Esophagus (tissue), 2 donors: ENCODE measurements around the gene PTBP1. TPM values are rescaled to one million over a fixed set of nuclear protein-coding genes. Genes with fewer than 3 reads are reported as not detected.

ENCODE experiments used
- H3K27ac ChIP-seq, 2 donors: one replicate each; pipeline ENCODE4 v1.5.1; 2013; ENCODE audit warnings: low read depth in 2 of 2, mild to moderate bottlenecking in 2 of 2, inconsistent platforms in 1 of 2, low read length in 1 of 2, moderate library complexity in 1 of 2
- H3K27me3 ChIP-seq, 2 donors: one replicate each; pipeline ENCODE4 v1.6.1; 2013; ENCODE audit warnings: low read length in 2 of 2, control low read depth in 1 of 2, mild to moderate bottlenecking in 1 of 2; ENCODE audit not compliant: insufficient read depth in 2 of 2, control insufficient read depth in 1 of 2
- H3K36me3 ChIP-seq, 2 donors: one replicate each; pipeline ENCODE4 v1.6.1; 2013; ENCODE audit warnings: low read length in 1 of 2; ENCODE audit not compliant: control insufficient read depth in 2 of 2, insufficient read depth in 2 of 2
- H3K4me1 ChIP-seq, 2 donors: one replicate each; pipeline ENCODE4 v1.6.1; 2013; ENCODE audit warnings: low read length in 1 of 2; ENCODE audit not compliant: control insufficient read depth in 2 of 2, insufficient read depth in 2 of 2
- H3K4me3 ChIP-seq, 2 donors: one replicate each; pipeline ENCODE4 v1.5.1; 2013; ENCODE audit warnings: low read length in 2 of 2, mild to moderate bottlenecking in 2 of 2, low read depth in 1 of 2, moderate library complexity in 1 of 2
- H3K9me3 ChIP-seq, 2 donors: one replicate each; pipeline ENCODE4 v1.6.1; 2013; ENCODE audit warnings: mild to moderate bottlenecking in 2 of 2, low read depth in 1 of 2, low read length in 1 of 2, moderate library complexity in 1 of 2; ENCODE audit not compliant: control insufficient read depth in 2 of 2, insufficient read depth in 1 of 2
- WGBS, 2 donors: extraction: QIAGEN DNeasy Blood & Tissue Kit; methylation state at CpG; one replicate each; pipeline ENCODE4 v1.1.7; 2013; 5-methylcytosine and 5-hydroxymethylcytosine counted together
- polyA plus RNA-seq, 2 donors: library from polyadenylated mRNA; stranded (reverse); fragments of 200-250 nt; gene quantifications; one replicate each; pipeline ENCODE4 v1.2.3, GENCODE V29; 2013
- donor health status: healthy with polysubstance abuse.
- donor health status: Bipolar disorder and iron deficiency.

The PTBP1 gene
- polyA plus RNA-seq, 2 donors = 90.6 to 98.3 TPM

DNA sequence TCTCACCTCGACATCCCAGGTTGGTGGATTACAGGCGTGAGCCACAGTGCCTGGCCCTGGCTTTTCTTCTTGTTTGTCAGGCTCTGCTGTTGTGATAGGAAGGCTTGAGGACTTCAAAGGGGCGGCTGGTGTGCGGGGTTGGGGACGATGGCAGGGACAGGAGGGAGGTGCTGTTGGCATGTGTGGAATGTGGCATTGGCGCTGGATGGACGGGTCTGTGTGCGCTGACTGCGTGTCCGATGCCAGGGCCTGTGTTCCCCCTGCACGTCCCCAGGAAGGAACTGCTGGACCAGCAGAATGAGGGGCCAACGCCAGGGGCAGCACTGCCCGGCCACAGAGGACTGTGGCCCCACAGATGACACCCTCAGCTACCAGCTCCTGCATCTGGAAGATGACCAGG, 12.7 kb upstream of the PTBP1 start:
- Histone ChIP-seq H3K9me3 (no peaks in the 10 kb centered on the region), H3K4me1 (peaks cover 0 to 4% of the 10 kb centered on the region in 2 donors), H3K4me3 (no peak overlapping the region), H3K27ac (no peak overlapping the region), H3K27me3 (no peaks in the 10 kb centered on the region), H3K36me3 (no peaks in the 10 kb centered on the region)
- WGBS, 2 donors = 71 to 80% methylated on average over 13 of the region's 13 CpGs

DNA sequence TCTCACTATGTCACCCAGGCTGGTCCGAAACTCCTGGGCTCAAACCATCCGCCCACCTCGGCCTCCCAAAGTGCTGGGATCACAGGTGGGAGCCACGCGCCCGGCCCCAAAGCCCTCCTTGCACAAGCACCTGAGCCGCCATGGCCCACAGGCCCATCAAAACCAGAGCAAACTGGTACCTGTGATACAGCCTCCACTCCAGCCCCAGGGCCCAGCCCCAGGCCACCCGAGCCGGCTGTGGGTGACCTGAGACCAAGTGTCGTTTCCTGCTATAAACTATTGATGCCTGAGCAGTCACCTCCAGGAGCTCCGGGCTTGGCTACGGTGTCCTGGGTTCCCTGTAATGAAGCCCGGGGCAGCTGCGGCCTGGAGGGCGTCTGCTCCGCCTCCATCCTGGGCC, 9.7 kb upstream of the PTBP1 start:
- H3K4me1 ChIP-seq = no peaks in the 10 kb centered on the region

DNA sequence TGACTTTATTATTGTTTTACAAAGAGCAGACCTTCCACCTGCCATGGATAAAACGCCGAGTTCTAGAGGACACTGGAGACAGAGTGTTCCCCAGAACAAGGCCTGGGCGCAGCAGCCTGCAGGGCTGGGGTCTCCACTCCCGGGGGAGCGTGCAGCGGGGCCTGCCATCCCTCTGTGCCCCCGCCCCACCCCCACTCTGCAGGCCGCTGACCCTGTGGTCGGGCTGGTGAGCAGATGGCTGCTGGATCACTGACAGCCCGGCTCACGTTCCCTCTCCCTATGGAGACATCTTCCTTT, 8.6 kb upstream of the PTBP1 start:
- no peaks in the 10 kb centered on the region for H3K4me1 ChIP-seq
- H3K27me3 ChIP-seq = no peaks in the 10 kb centered on the region
- no peaks in the 10 kb centered on the region for H3K9me3 ChIP-seq
- 67 to 74% methylated on average over 11 of the region's 11 CpGs for WGBS, 2 donors
- H3K36me3 ChIP-seq = no peaks in the 10 kb centered on the region
- no peak overlapping the region for H3K4me3 ChIP-seq
- peak overlapping the region in 1 of 2 donors; percentile 26 for H3K27ac ChIP-seq

More for the DNA sequence above, 9.7 kb upstream of the PTBP1 start:
- no peak overlapping the region for H3K4me3 ChIP-seq
- no peak overlapping the region for H3K27ac ChIP-seq
- no peaks in the 10 kb centered on the region for H3K36me3 ChIP-seq
- H3K9me3 ChIP-seq = no peaks in the 10 kb centered on the region
- no peaks in the 10 kb centered on the region for H3K27me3 ChIP-seq
- WGBS, 2 donors = 92 to 93% methylated on average over 16 of the region's 16 CpGs

DNA sequence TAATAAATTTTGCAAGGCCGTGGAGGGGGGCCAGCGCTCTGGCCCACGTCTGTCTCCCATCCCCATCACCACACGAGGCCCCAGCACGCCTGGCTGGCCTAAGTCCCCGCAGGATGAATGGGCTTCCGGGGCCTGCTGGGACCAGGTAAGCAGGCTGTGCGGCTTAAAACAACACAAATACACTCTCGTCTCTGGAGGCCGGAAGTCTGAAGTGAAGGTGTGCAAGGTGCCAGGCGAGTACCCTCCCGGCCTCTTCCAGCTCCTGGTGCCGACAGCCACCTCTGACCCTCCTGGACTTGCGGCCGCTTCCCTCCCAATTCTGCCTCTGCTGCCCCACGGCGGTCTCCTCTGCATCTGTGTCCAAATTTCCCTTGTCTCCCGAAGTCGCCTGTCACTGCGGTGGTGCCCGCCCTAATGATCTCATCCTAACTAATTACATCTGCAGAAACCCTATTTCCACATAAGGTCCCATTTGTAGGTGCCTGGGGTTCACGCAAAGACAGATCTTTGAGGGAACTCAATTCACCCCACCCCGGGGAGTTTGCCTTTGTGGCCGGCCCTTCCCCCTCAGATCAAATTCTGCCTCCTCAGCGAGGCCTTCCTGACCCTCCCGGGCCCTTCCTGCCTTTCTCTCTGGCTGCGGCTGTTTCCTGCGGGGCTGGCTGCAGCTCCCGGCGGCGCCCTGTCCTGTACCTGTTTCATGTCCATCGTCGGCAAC, 8.1 kb upstream of the PTBP1 start:
- Histone ChIP-seq H3K36me3 (no peaks in the 10 kb centered on the region), H3K27me3 (no peaks in the 10 kb centered on the region), H3K4me3 (no peak overlapping the region), H3K9me3 (no peaks in the 10 kb centered on the region), H3K4me1 (no peaks in the 10 kb centered on the region), H3K27ac (peak overlapping the region; percentile 14 to 27)
- WGBS, 2 donors = 54 to 57% methylated on average over 33 of the region's 33 CpGs

DNA sequence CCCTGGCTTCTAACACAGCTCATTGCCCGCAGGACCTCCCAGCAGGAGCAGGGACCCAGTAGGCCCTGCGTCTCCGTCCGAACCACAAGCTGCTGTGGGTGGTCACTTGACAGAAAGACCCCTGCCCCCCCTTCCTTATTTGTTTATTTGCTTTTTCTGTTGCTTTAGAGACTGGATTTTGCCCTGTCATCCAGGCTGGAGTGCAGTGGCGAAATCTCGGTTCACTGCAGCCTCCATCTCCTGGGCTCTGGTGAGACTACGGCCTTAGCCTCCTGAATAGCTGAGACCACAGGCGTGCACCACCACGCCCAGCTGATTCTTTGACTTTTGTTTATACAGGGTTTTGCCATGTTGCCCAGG, 7.6 kb upstream of the PTBP1 start:
- Histone ChIP-seq H3K4me1 (no peaks in the 10 kb centered on the region), H3K4me3 (no peak overlapping the region), H3K27me3 (no peaks in the 10 kb centered on the region), H3K36me3 (no peaks in the 10 kb centered on the region), H3K9me3 (no peaks in the 10 kb centered on the region), H3K27ac (peak overlapping the region in 1 of 2 donors; percentile 27)
- 77 to 80% methylated on average over 9 of the region's 9 CpGs for WGBS, 2 donors

DNA sequence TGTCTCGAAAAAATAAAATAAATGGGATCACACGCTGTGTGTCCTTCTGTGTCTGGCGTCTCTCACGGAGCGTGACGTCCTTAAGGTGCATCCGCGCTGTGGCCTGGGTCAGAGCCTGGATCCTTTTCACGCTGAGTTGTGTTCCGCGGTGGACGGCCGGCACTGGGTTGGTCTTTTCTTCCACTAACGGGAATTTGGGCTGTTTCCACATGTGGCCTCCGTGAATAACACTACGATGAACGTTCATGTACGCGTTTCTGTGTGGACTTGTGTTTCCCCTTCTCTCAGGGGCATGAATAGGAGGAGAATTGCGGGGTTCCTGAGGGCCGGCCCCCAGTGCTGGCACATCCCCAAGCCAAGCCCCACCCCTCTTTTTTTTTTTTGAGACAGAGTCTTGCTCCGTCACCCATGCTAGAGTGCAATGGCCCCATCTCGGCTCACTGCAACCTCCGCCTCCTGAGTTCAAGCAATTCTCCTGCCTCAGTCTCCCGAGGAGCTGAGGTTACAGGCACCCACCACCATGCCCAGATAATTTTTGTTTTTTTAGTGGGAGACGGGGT, 6.2 kb upstream of the PTBP1 start:
- Histone ChIP-seq H3K9me3 (no peaks in the 10 kb centered on the region), H3K27ac (peak overlapping the region in 1 of 2 donors; percentile 3), H3K4me1 (peaks cover 0 to 10% of the 10 kb centered on the region in 2 donors), H3K27me3 (no peaks in the 10 kb centered on the region), H3K4me3 (no peak overlapping the region), H3K36me3 (no peaks in the 10 kb centered on the region)
- 86% methylated on average over 26 of the region's 26 CpGs for WGBS, 2 donors

DNA sequence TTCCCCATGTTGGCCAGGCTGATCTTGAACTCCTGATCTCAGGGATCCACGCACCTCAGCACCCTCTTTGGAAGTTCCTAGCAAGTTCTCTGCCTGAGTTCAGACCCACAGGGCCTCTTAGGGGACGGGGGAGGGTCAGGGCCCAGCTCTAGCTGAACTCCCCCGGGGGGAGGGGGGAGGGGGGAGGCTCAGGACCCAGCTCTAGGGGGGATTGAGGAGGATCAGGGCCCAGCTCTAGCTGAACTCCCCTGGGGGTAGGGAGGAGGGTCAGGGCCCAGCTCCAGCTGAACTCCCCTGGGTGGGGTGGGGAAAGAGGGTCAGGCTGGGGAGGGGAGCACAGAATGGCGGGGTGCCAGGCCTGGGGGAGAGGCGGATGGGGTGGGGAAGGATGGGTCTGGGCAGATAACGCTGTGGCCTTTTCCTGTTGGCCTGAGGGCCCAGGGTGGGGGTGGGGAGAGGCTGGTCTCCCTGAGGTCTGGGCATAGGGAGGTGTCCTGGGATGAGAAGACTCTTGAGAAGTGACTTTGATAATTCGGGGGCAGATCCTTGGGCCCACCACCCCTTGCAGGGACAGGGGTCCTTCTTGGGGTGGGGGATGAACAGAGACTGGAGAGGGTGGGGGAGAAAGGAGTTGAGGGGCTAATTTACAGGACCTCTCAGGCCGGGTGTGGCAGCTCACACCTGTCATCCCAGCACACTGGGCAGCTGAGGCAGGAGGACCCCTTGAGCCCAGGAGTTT, 5.5 kb upstream of the PTBP1 start:
- peaks cover 0 to 14% of the 10 kb centered on the region in 2 donors for H3K4me1 ChIP-seq
- WGBS, 2 donors = 51 to 52% methylated on average over 6 to 8 of the region's 8 CpGs
- no peaks in the 10 kb centered on the region for H3K9me3 ChIP-seq

DNA sequence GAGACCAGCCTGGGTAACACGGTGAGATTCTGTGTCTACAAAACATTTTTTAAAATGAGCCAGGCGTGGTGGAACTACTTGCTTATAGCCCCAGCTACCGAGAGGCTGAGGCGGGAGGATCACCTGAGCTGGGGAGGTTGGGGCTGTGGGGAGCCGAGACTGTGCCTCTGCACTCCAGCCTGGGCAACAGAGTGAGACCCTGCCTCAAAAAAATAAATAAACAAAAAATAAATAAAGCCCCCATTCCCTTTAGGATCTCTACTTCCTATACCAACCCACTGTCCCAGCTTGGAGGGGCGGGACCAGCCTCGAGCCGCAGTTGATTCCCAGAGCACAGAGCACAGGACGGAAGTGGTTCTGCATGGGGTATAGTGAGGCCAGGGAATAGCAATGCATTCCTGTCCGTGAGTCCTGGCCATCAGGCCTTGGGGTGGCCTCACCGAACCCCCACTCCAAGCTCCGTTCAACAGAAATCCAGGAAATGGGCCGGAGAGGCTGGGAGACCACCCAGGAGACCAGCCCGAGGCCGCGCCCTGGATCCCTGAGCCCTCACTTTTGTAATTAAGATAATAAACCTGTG, 4.9 kb upstream of the PTBP1 start:
- no peak overlapping the region for H3K27ac ChIP-seq
- no peak overlapping the region for H3K4me3 ChIP-seq
- no peaks in the 10 kb centered on the region for H3K9me3 ChIP-seq
- H3K4me1 ChIP-seq = peaks cover 0 to 14% of the 10 kb centered on the region in 2 donors
- H3K27me3 ChIP-seq = no peaks in the 10 kb centered on the region
- 75 to 76% methylated on average over 16 of the region's 16 CpGs for WGBS, 2 donors
- no peaks in the 10 kb centered on the region for H3K36me3 ChIP-seq

More for the DNA sequence above, 5.5 kb upstream of the PTBP1 start:
- Histone ChIP-seq H3K4me3 (no peak overlapping the region), H3K27ac (peak overlapping the region in 1 of 2 donors; percentile 3), H3K27me3 (no peaks in the 10 kb centered on the region), H3K36me3 (no peaks in the 10 kb centered on the region)

DNA sequence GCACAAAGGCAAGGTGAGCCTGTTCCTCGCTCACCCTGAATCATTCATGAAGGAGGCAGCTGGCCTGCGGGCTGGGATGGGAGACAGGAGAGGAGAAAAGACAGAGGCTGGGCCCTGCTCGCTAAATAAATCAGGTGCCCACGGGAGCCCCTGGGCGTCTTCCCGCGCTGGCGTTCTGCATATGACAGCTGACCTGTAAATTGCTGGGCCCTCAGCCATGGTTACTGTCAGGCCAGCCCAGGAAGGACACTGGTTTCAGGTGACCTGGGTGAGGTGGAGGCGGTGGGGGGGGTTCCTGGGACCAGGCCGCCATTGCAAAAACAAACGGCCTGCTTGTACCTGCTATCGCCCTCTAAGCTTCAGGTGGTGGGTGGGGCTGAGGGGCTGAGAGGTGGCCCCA, 3.4 kb upstream of the PTBP1 start:
- Histone ChIP-seq H3K4me1 (peaks cover 0 to 14% of the 10 kb centered on the region in 2 donors), H3K36me3 (no peaks in the 10 kb centered on the region), H3K4me3 (no peak overlapping the region), H3K27me3 (no peaks in the 10 kb centered on the region), H3K27ac (no peak overlapping the region), H3K9me3 (no peaks in the 10 kb centered on the region)
- WGBS, 2 donors = 92 to 94% methylated on average over 12 of the region's 12 CpGs
